Astrocyte (in vitro differentiated cells and primary cell): ENCODE results near the gene VSTM5. TPM values are rescaled to one million over a fixed set of nuclear protein-coding genes. Genes with fewer than 3 reads are reported as not detected.

Experiments used
- DNase-seq: peaks from one replicate; pipeline ENCODE4 v3.0.0-alpha.2; 2010; ENCODE audit warnings: low read depth
- FAIRE-seq: peaks from 2 replicates; lab custom pipeline; 2011; peaks lifted over from hg19 to GRCh38; lab: Jason Lieb, UNC
- H2AFZ ChIP-seq: 2 replicates; pipeline ENCODE4 v1.6.0; 2012; ENCODE audit warnings: low read depth, low read length, inconsistent platforms
- H3K27ac ChIP-seq: 2 replicates; pipeline ENCODE4 v1.5.1; 2011; ENCODE audit warnings: low read depth, low read length, inconsistent platforms
- H3K27me3 ChIP-seq: 2 replicates; pipeline ENCODE4 v1.6.0; 2011; ENCODE audit warnings: low read length, inconsistent platforms; ENCODE audit not compliant: insufficient read depth
- H3K36me3 ChIP-seq: 2 replicates; pipeline ENCODE4 v1.5.1; 2011; ENCODE audit warnings: low read length, inconsistent platforms; ENCODE audit not compliant: insufficient read depth
- H3K4me1 ChIP-seq: 2 replicates; pipeline ENCODE4 v1.5.1; 2011; ENCODE audit warnings: low read length, inconsistent platforms; ENCODE audit not compliant: insufficient read depth
- H3K4me2 ChIP-seq: 2 replicates; pipeline ENCODE4 v1.6.0; 2012; ENCODE audit warnings: low read length, inconsistent platforms
- H3K4me3 ChIP-seq: 2 replicates; pipeline ENCODE4 v1.5.1; 2011; ENCODE audit warnings: low read depth, mild to moderate bottlenecking, low read length, inconsistent platforms; ENCODE audit not compliant: insufficient read depth
- H3K79me2 ChIP-seq: 2 replicates; pipeline ENCODE4 v1.6.0; 2012; ENCODE audit warnings: mild to moderate bottlenecking, low read length, inconsistent platforms; ENCODE audit not compliant: insufficient read depth
- H3K9ac ChIP-seq: 2 replicates; pipeline ENCODE4 v1.6.0; 2012; ENCODE audit warnings: mild to moderate bottlenecking, low read length, inconsistent platforms
- H3K9me3 ChIP-seq: 2 replicates; pipeline ENCODE4 v1.5.1; 2012; ENCODE audit warnings: low read depth, mild to moderate bottlenecking, low read length, inconsistent platforms; ENCODE audit not compliant: insufficient read depth
- H4K20me1 ChIP-seq: 2 replicates; pipeline ENCODE4 v1.6.0; 2012; ENCODE audit warnings: low read length, inconsistent platforms; ENCODE audit not compliant: insufficient read depth
- H3K27ac Mint-ChIP-seq: one replicate; pipeline ENCODE4 v1.8.0; 2021; ENCODE audit warnings: mild to moderate bottlenecking, mixed read lengths; ENCODE audit not compliant: unreplicated experiment
- H3K27me3 Mint-ChIP-seq: one replicate; pipeline ENCODE4 v1.8.0; 2021; ENCODE audit warnings: low read depth, mixed read lengths; ENCODE audit not compliant: unreplicated experiment
- H3K36me3 Mint-ChIP-seq: one replicate; pipeline ENCODE4 v1.8.0; 2021; ENCODE audit warnings: low read depth, mixed read lengths; ENCODE audit not compliant: unreplicated experiment
- H3K4me1 Mint-ChIP-seq: one replicate; pipeline ENCODE4 v1.8.0; 2021; ENCODE audit warnings: low read depth, mixed read lengths; ENCODE audit not compliant: unreplicated experiment
- H3K4me3 Mint-ChIP-seq: one replicate; pipeline ENCODE4 v1.8.0; 2021; ENCODE audit warnings: mild to moderate bottlenecking, moderate library complexity, mixed read lengths; ENCODE audit not compliant: unreplicated experiment
- H3K9me3 Mint-ChIP-seq: one replicate; pipeline ENCODE4 v1.8.0; 2021; ENCODE audit warnings: mild to moderate bottlenecking, mixed read lengths; ENCODE audit not compliant: unreplicated experiment
- CTCF ChIP-seq: IDR thresholded peaks from 2 replicates; pipeline ENCODE4 v1.5.1; 2011; ENCODE audit warnings: low read depth, mild to moderate bottlenecking, inconsistent platforms, low read length, moderate library complexity; ENCODE audit not compliant: insufficient read depth
- EZH2 ChIP-seq: IDR thresholded peaks from 2 replicates; pipeline ENCODE4 v1.6.1; 2012; ENCODE audit warnings: mild to moderate bottlenecking, low read length, inconsistent platforms; ENCODE audit not compliant: insufficient read depth
- total RNA-seq: library from RNA; stranded (reverse); gene quantifications from 2 replicates; pipeline ENCODE4 v1.2.1, GENCODE V29; 2021

The VSTM5 gene
- total RNA-seq, 1 donor from 2014 or later, result 0.45 TPM

GRCh38 chr11:93858121-93858775 is 7.8 kb upstream of the VSTM5 start:
- TF ChIP-seq CTCF (no peak), EZH2 (no peak)
- H3K79me2 ChIP-seq, result no peaks in the 10 kb centered on the region
- no peak overlapping the region for H3K4me3 ChIP-seq
- no peak overlapping the region for H3K4me2 ChIP-seq
- Mint-ChIP-seq H3K9me3 (no peaks in the 10 kb centered on the region), H3K36me3 (no peaks in the 10 kb centered on the region), H3K4me1 (no peaks in the 10 kb centered on the region), H3K4me3 (no peak overlapping the region), H3K27ac (no peak overlapping the region), H3K27me3 (no peaks in the 10 kb centered on the region)
- H3K9me3 ChIP-seq, result no peaks in the 10 kb centered on the region
- no peak for DNase-seq
- no peaks in the 10 kb centered on the region for H3K27me3 ChIP-seq
- no peak for FAIRE-seq
- no peaks in the 10 kb centered on the region for H4K20me1 ChIP-seq
- no peak overlapping the region for H2AFZ ChIP-seq
- H3K27ac ChIP-seq, result no peak overlapping the region
- H3K9ac ChIP-seq, result no peak overlapping the region
- H3K4me1 ChIP-seq, result no peaks in the 10 kb centered on the region
- H3K36me3 ChIP-seq, result no peaks in the 10 kb centered on the region

- Mint-ChIP-seq H3K9me3 (no peaks in the 10 kb centered on the region), H3K27me3 (no peaks in the 10 kb centered on the region), H3K36me3 (no peaks in the 10 kb centered on the region), H3K4me1 (no peaks in the 10 kb centered on the region), H3K27ac (no peak overlapping the region), H3K4me3 (no peak overlapping the region)
- H3K4me2 ChIP-seq, result no peak overlapping the region
- no peaks in the 10 kb centered on the region for H3K4me1 ChIP-seq
- no peak overlapping the region for H3K4me3 ChIP-seq
- H3K9me3 ChIP-seq, result no peaks in the 10 kb centered on the region
- no peak for FAIRE-seq
- TF ChIP-seq EZH2 (no peak), CTCF (no peak)
- no peaks in the 10 kb centered on the region for H3K27me3 ChIP-seq
- no peaks in the 10 kb centered on the region for H4K20me1 ChIP-seq
- peak; percentile 29 for DNase-seq
- H3K79me2 ChIP-seq, result no peaks in the 10 kb centered on the region
- H3K9ac ChIP-seq, result no peak overlapping the region
- H2AFZ ChIP-seq, result no peak overlapping the region
- no peak overlapping the region for H3K27ac ChIP-seq
- H3K36me3 ChIP-seq, result no peaks in the 10 kb centered on the region
Observed at GRCh38 chr11:93857413-93858120, 7.1 kb upstream of the VSTM5 start.

GRCh38 chr11:93852242-93852641 is 1.8 kb upstream of the VSTM5 start:
- FAIRE-seq (no peak), DNase-seq (no peak)
- Mint-ChIP-seq H3K9me3 (no peaks in the 10 kb centered on the region), H3K27me3 (peaks cover 10% of the 10 kb centered on the region), H3K36me3 (no peaks in the 10 kb centered on the region), H3K27ac (no peak overlapping the region), H3K4me1 (no peaks in the 10 kb centered on the region), H3K4me3 (no peak overlapping the region)
- H3K36me3 ChIP-seq, result no peaks in the 10 kb centered on the region
- no peaks in the 10 kb centered on the region for H3K79me2 ChIP-seq
- H3K9ac ChIP-seq, result no peak overlapping the region
- H3K4me2 ChIP-seq, result no peak overlapping the region
- H3K4me3 ChIP-seq, result no peak overlapping the region
- TF ChIP-seq CTCF (no peak), EZH2 (no peak)
- no peaks in the 10 kb centered on the region for H3K27me3 ChIP-seq
- H3K9me3 ChIP-seq, result no peaks in the 10 kb centered on the region
- H3K27ac ChIP-seq, result no peak overlapping the region
- H3K4me1 ChIP-seq, result peaks cover 4% of the 10 kb centered on the region
- no peak overlapping the region for H2AFZ ChIP-seq
- H4K20me1 ChIP-seq, result no peaks in the 10 kb centered on the region
